ENCODE results near the gene ELOB. TPM values are rescaled to one million over a fixed set of nuclear protein-coding genes. Genes with fewer than 3 reads are reported as not detected.

Gene ELOB
- total RNA-seq, 5 donors from 2014 or later (not counting 1 experiment from before 2014, with no cell fraction given): 71.8 to 153 (median 131) TPM

DNA sequence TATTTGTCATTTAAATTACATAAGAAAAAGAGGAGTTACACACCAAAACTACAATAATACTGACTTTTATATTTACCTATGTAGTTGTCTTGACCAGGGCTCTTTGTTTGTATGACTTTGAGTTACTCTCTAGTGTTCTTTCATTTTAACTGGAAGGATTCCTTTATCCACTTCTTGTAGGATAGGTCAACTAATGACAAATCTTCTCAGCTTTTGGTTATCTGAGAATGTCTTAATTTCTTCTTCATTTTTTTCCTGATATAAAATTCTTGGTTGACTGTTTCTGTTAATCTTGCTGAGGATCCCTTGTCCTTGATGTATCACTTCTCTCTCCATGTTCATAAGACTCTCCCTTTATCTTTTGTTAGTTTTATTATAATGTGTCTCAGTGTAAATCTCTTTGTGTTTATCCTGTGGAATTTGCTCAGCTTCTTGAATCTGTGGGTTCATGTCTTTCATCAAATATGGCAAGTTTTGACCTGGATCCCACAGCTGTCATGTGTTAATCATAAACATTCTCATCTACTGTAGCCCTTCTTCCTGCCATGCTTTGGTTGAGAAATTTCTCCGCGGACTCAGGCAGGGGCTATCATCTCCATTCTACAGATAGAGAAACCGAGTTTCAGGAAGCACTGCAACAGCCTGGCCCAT lies 26.6 kb upstream of the ELOB start:
- Mint-ChIP-seq H3K9me3 (peaks cover 4 to 17% (median 9%) of the 10 kb centered on the region in 3 donors), H3K4me1 (no peaks in the 10 kb centered on the region), H3K4me3 (no peak overlapping the region), H3K36me3 (no peaks in the 10 kb centered on the region), H3K27ac (no peak overlapping the region), H3K27me3 (peaks cover 18 to 23% of the 10 kb centered on the region in 2 donors)
- POLR2A ChIA-PET: interaction anchor here in 1 of 2 donors (0.6 kb wide), 1 partner anchor 220 kb away, joined by 3 read pairs; the partner anchor contains the start of genes HCFC1R1 and THOC6
- H3K27me3 ChIP-seq (replicated peaks in 1 of 2; ENCODE audit: control insufficient read depth in 2 of 2, extremely low read depth in 1 of 2, insufficient read depth in 2 of 2, low read length in 1 of 2): peaks cover 0 to 39% of the 10 kb centered on the region in 2 experiments
- CTCF ChIA-PET: no interaction called here
- DNase-seq: no peak
- H3K36me3 ChIP-seq (ENCODE audit: control insufficient read depth in 2 of 2, extremely low read depth in 1 of 2, insufficient read depth in 1 of 2, low read length in 1 of 2): no peaks in the 10 kb centered on the region
- no peaks in the 10 kb centered on the region for H3K9me3 ChIP-seq
- H3K4me3 ChIP-seq (ENCODE audit: control insufficient read depth in 1 of 2, extremely low read depth in 1 of 2, low read length in 1 of 2): no peak overlapping the region
- no peak overlapping the region for H3K27ac ChIP-seq (ENCODE audit: low read length)
- H3K4me1 ChIP-seq (ENCODE audit: control insufficient read depth in 1 of 2, extremely low read depth in 1 of 2, insufficient read depth in 2 of 2, low read length in 2 of 2): no peaks in the 10 kb centered on the region
- ATAC-seq (replicated peaks in 1 of 4): no peak
- no CpG with 5 or more reads among the region's 3 CpGs for WGBS (ENCODE audit: insufficient coverage)

DNA sequence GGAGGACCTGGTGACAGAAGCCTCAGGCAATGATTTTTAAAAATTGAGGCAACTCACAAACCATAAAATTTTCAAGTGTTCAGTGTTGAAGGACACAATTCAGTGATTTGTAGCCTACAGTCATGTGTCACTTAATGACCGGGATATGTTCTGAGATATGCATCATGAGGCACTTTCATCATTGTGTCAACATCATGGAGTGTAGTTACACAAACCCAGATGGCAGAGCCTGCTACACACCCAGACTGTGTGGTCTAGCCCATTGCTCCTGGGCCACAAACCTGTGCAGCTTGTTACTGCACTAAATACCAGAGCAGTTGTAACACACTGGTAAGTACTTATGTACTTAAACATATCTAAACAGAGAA lies 22.8 kb upstream of the ELOB start:
- no peak for ATAC-seq (replicated peaks in 1 of 4)
- H3K9me3 ChIP-seq: no peaks in the 10 kb centered on the region
- H3K27me3 ChIP-seq (replicated peaks in 1 of 2; ENCODE audit: control insufficient read depth in 2 of 2, extremely low read depth in 1 of 2, insufficient read depth in 2 of 2, low read length in 1 of 2): peaks cover 0 to 26% of the 10 kb centered on the region in 2 experiments
- no peaks in the 10 kb centered on the region for H3K4me1 ChIP-seq (ENCODE audit: control insufficient read depth in 1 of 2, extremely low read depth in 1 of 2, insufficient read depth in 2 of 2, low read length in 2 of 2)
- no peaks in the 10 kb centered on the region for H3K36me3 ChIP-seq (ENCODE audit: control insufficient read depth in 2 of 2, extremely low read depth in 1 of 2, insufficient read depth in 1 of 2, low read length in 1 of 2)
- Mint-ChIP-seq H3K4me1 (no peaks in the 10 kb centered on the region), H3K4me3 (no peak overlapping the region), H3K9me3 (peaks cover 4 to 17% (median 9%) of the 10 kb centered on the region in 3 donors), H3K27me3 (peaks cover under 1 to 10% of the 10 kb centered on the region in 2 donors), H3K27ac (no peak overlapping the region), H3K36me3 (no peaks in the 10 kb centered on the region)
- no peak overlapping the region for H3K27ac ChIP-seq (ENCODE audit: low read length)
- no peak overlapping the region for H3K4me3 ChIP-seq (ENCODE audit: control insufficient read depth in 1 of 2, extremely low read depth in 1 of 2, low read length in 1 of 2)
- no peak for DNase-seq
- WGBS (ENCODE audit: insufficient coverage): 44% methylated on average over 1 of the region's 1 CpG
- ChIA-PET POLR2A (no interaction called here), CTCF (interaction anchor here in 1 of 2 donors (0.7 kb wide), 1 partner anchor 54 kb away, joined by 3 read pairs; no protein-coding TSS in a partner anchor)

- no peak overlapping the region for H3K27ac Mint-ChIP-seq
- no peak for ATAC-seq (replicated peaks in 1 of 4)
- POLR2A ChIA-PET: no interaction called here
Measured at GRCh38 chr16:2799205-2799858, 22.3 kb upstream of the ELOB start.

DNA sequence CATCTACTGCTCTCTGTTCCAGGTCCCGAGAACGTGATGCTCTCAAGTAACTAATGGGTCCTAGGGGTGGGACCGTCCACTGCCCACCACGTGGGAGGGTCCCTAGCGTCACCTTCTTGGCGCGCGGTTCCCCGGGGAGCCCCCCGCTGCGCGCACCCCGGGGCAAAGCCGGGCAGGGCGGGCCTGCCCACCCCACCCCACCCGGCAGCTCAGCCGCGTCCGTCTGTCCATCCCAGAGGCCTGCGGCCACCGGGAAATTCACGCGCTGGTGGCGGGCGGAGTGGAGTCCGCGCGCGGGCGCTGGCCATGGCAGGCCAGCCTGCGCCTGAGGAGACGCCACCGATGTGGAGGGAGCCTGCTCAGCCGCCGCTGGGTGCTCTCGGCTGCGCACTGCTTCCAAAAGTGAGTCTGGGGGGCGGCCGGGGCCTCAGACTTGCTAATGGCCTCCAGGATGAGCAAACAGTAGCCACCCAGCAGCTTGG lies 21.7 kb upstream of the ELOB start:
- peaks cover 2 to 9% (median 6%) of the 10 kb centered on the region in 3 donors for H3K9me3 Mint-ChIP-seq
- Histone ChIP-seq H3K4me1 (ENCODE audit: control insufficient read depth in 1 of 2, extremely low read depth in 1 of 2, insufficient read depth in 2 of 2, low read length in 2 of 2) (no peaks in the 10 kb centered on the region), H3K36me3 (ENCODE audit: control insufficient read depth in 2 of 2, extremely low read depth in 1 of 2, insufficient read depth in 1 of 2, low read length in 1 of 2) (no peaks in the 10 kb centered on the region), H3K9me3 (no peaks in the 10 kb centered on the region), H3K27me3 (replicated peaks in 1 of 2; ENCODE audit: control insufficient read depth in 2 of 2, extremely low read depth in 1 of 2, insufficient read depth in 2 of 2, low read length in 1 of 2) (peaks cover 0 to 20% of the 10 kb centered on the region in 2 experiments), H3K4me3 (ENCODE audit: control insufficient read depth in 1 of 2, extremely low read depth in 1 of 2, low read length in 1 of 2) (no peak overlapping the region), H3K27ac (ENCODE audit: low read length) (no peak overlapping the region)
- no peaks in the 10 kb centered on the region for H3K36me3 Mint-ChIP-seq
- no peak overlapping the region for H3K4me3 Mint-ChIP-seq
- no peak for DNase-seq
- H3K4me1 Mint-ChIP-seq: no peaks in the 10 kb centered on the region
- H3K27me3 Mint-ChIP-seq: peaks cover 6 to 18% of the 10 kb centered on the region in 2 donors
- no peak overlapping the region for H3K27ac Mint-ChIP-seq
- 92% methylated on average over 32 of the region's 39 CpGs for WGBS (ENCODE audit: insufficient coverage)
- CTCF ChIA-PET: no interaction called here
- POLR2A ChIA-PET: no interaction called here
- no peak for ATAC-seq (replicated peaks in 1 of 4)

More at GRCh38 chr16:2799205-2799858, 22.3 kb upstream of the ELOB start:
- H3K9me3 ChIP-seq: no peaks in the 10 kb centered on the region
- no peaks in the 10 kb centered on the region for H3K4me1 ChIP-seq (ENCODE audit: control insufficient read depth in 1 of 2, extremely low read depth in 1 of 2, insufficient read depth in 2 of 2, low read length in 2 of 2)
- WGBS (ENCODE audit: insufficient coverage): 87% methylated on average over 10 of the region's 21 CpGs
- H3K27me3 ChIP-seq (replicated peaks in 1 of 2; ENCODE audit: control insufficient read depth in 2 of 2, extremely low read depth in 1 of 2, insufficient read depth in 2 of 2, low read length in 1 of 2): peaks cover 0 to 24% of the 10 kb centered on the region in 2 experiments
- no peaks in the 10 kb centered on the region for H3K36me3 ChIP-seq (ENCODE audit: control insufficient read depth in 2 of 2, extremely low read depth in 1 of 2, insufficient read depth in 1 of 2, low read length in 1 of 2)
- H3K4me3 ChIP-seq (ENCODE audit: control insufficient read depth in 1 of 2, extremely low read depth in 1 of 2, low read length in 1 of 2): no peak overlapping the region
- H3K4me1 Mint-ChIP-seq: no peaks in the 10 kb centered on the region
- peaks cover 5 to 15% of the 10 kb centered on the region in 2 donors for H3K27me3 Mint-ChIP-seq
- CTCF ChIA-PET: no interaction called here
- peaks cover 4 to 15% (median 9%) of the 10 kb centered on the region in 3 donors for H3K9me3 Mint-ChIP-seq
- no peak overlapping the region for H3K27ac ChIP-seq (ENCODE audit: low read length)
- no peaks in the 10 kb centered on the region for H3K36me3 Mint-ChIP-seq
- no peak for DNase-seq
- no peak overlapping the region for H3K4me3 Mint-ChIP-seq

- no peak for ATAC-seq (replicated peaks in 1 of 4)
- 38% methylated on average over 2 of the region's 7 CpGs for WGBS (ENCODE audit: insufficient coverage)
- Mint-ChIP-seq H3K27ac (no peak overlapping the region), H3K4me1 (no peaks in the 10 kb centered on the region), H3K9me3 (no peaks in the 10 kb centered on the region), H3K36me3 (no peaks in the 10 kb centered on the region), H3K4me3 (no peak overlapping the region), H3K27me3 (peaks cover 13 to 38% of the 10 kb centered on the region in 2 donors)
- H3K27me3 ChIP-seq (replicated peaks in 1 of 2; ENCODE audit: control insufficient read depth in 2 of 2, extremely low read depth in 1 of 2, insufficient read depth in 2 of 2, low read length in 1 of 2): peaks cover 0 to 31% of the 10 kb centered on the region in 2 experiments
- H3K36me3 ChIP-seq (ENCODE audit: control insufficient read depth in 2 of 2, extremely low read depth in 1 of 2, insufficient read depth in 1 of 2, low read length in 1 of 2): no peaks in the 10 kb centered on the region
- DNase-seq: no peak
- H3K9me3 ChIP-seq: no peaks in the 10 kb centered on the region
- POLR2A ChIA-PET: no interaction called here
- CTCF ChIA-PET: no interaction called here
- H3K27ac ChIP-seq (ENCODE audit: low read length): no peak overlapping the region
- no peaks in the 10 kb centered on the region for H3K4me1 ChIP-seq (ENCODE audit: control insufficient read depth in 1 of 2, extremely low read depth in 1 of 2, insufficient read depth in 2 of 2, low read length in 2 of 2)
- H3K4me3 ChIP-seq (ENCODE audit: control insufficient read depth in 1 of 2, extremely low read depth in 1 of 2, low read length in 1 of 2): no peak overlapping the region
Measured at GRCh38 chr16:2795395-2796143, 18.5 kb upstream of the ELOB start.

GRCh38 chr16:2792940-2793339 lies 15.9 kb upstream of the ELOB start:
- no peaks in the 10 kb centered on the region for H3K9me3 Mint-ChIP-seq
- Histone ChIP-seq H3K4me3 (ENCODE audit: control insufficient read depth in 1 of 2, extremely low read depth in 1 of 2, low read length in 1 of 2) (no peak overlapping the region), H3K36me3 (ENCODE audit: control insufficient read depth in 2 of 2, extremely low read depth in 1 of 2, insufficient read depth in 1 of 2, low read length in 1 of 2) (no peaks in the 10 kb centered on the region), H3K9me3 (no peaks in the 10 kb centered on the region), H3K27me3 (replicated peaks in 1 of 2; ENCODE audit: control insufficient read depth in 2 of 2, extremely low read depth in 1 of 2, insufficient read depth in 2 of 2, low read length in 1 of 2) (peaks cover 0 to 43% of the 10 kb centered on the region in 2 experiments), H3K27ac (ENCODE audit: low read length) (no peak overlapping the region), H3K4me1 (ENCODE audit: control insufficient read depth in 1 of 2, extremely low read depth in 1 of 2, insufficient read depth in 2 of 2, low read length in 2 of 2) (no peaks in the 10 kb centered on the region)
- H3K27ac Mint-ChIP-seq: no peak overlapping the region
- H3K4me1 Mint-ChIP-seq: peaks cover 0 to 2% (median 0%) of the 10 kb centered on the region in 3 donors
- WGBS (ENCODE audit: insufficient coverage): 94% methylated on average over 3 of the region's 10 CpGs
- H3K4me3 Mint-ChIP-seq: no peak overlapping the region
- CTCF ChIA-PET: no interaction called here
- no peaks in the 10 kb centered on the region for H3K36me3 Mint-ChIP-seq
- POLR2A ChIA-PET: no interaction called here
- DNase-seq: no peak
- peaks cover 13 to 47% of the 10 kb centered on the region in 2 donors for H3K27me3 Mint-ChIP-seq
- ATAC-seq (replicated peaks in 1 of 4): no peak
